CD14-positive monocyte (primary cell): Measurements from ENCODE around the gene KCNT2. TPM values are rescaled to one million over a fixed set of nuclear protein-coding genes. Genes with fewer than 3 reads are reported as not detected.

ENCODE experiments used
- DNase-seq, 3 donors: peaks; one replicate each; pipeline ENCODE4 v3.0.0-alpha.2; 2011 to 2022
- H2AFZ ChIP-seq: 2 replicates; pipeline ENCODE4 v1.6.0; 2012; ENCODE audit warnings: mild to moderate bottlenecking, low read depth, low read length, inconsistent platforms; ENCODE audit not compliant: insufficient read depth, poor library complexity, severe bottlenecking
- H3K27ac ChIP-seq, 2 donors: 1 replicate in 1 of 2; 2 replicates in 1 of 2; pipeline ENCODE4 v1.5.1; 2012 to 2013; ENCODE audit warnings: low read length in 2 of 2, control low read depth in 1 of 2, inconsistent platforms in 1 of 2, low read depth in 1 of 2, mild to moderate bottlenecking in 1 of 2
- H3K27me3 ChIP-seq, 2 donors: one replicate each; pipeline versions ENCODE4 v1.6.0 to v1.6.1; 2011 to 2013; ENCODE audit warnings: low read length in 2 of 2; ENCODE audit not compliant: control insufficient read depth in 2 of 2, insufficient read depth in 2 of 2
- H3K36me3 ChIP-seq, 2 donors: replicated peaks in 1 of 2; 1 replicate in 1 of 2; 2 replicates in 1 of 2; pipeline versions ENCODE4 v1.5.1 to v1.6.1; 2012 to 2013; ENCODE audit warnings: low read length in 2 of 2, control low read depth in 1 of 2, inconsistent platforms in 1 of 2, mild to moderate bottlenecking in 1 of 2; ENCODE audit not compliant: insufficient read depth in 2 of 2, control insufficient read depth in 1 of 2
- H3K4me1 ChIP-seq, 2 donors: 1 replicate in 1 of 2; 2 replicates in 1 of 2; pipeline versions ENCODE4 v1.5.1 to v1.6.1; 2012 to 2013; ENCODE audit warnings: low read length in 2 of 2, control low read depth in 1 of 2, inconsistent platforms in 1 of 2, mild to moderate bottlenecking in 1 of 2, moderate library complexity in 1 of 2; ENCODE audit not compliant: insufficient read depth in 2 of 2, control insufficient read depth in 1 of 2
- H3K4me2 ChIP-seq: replicated peaks from 2 replicates; pipeline ENCODE3; 2012; ENCODE audit warnings: low read length, moderate library complexity, mild to moderate bottlenecking; ENCODE audit not compliant: poor library complexity, severe bottlenecking; ENCODE audit errors: extremely low read depth
- H3K4me3 ChIP-seq, 3 experiments: fragments of 200-600 bp in 1 of 3; sonication (generic) in 1 of 3; replicated peaks in 1 of 3; 1 replicate in 2 of 3; 2 replicates in 1 of 3; pipeline ENCODE4 v1.5.1; 2011 to 2013; ENCODE audit warnings: low read length in 3 of 3, mild to moderate bottlenecking in 3 of 3, control low read depth in 2 of 3, low read depth in 2 of 3, inconsistent platforms in 1 of 3, moderate library complexity in 1 of 3
- H3K79me2 ChIP-seq: 2 replicates; pipeline ENCODE4 v1.6.0; 2012; ENCODE audit warnings: mild to moderate bottlenecking, control low read depth, inconsistent platforms, low read length, moderate library complexity; ENCODE audit not compliant: insufficient read depth
- H3K9ac ChIP-seq: 2 replicates; pipeline ENCODE4 v1.6.0; 2017; ENCODE audit warnings: low read length, mild to moderate bottlenecking; ENCODE audit not compliant: insufficient read depth, poor library complexity, severe bottlenecking
- H3K9me3 ChIP-seq, 2 donors: replicated peaks in 1 of 2; 1 replicate in 1 of 2; 2 replicates in 1 of 2; pipeline versions ENCODE4 v1.5.1 to v1.6.1; 2012 to 2013; ENCODE audit warnings: low read length in 2 of 2, control low read depth in 1 of 2; ENCODE audit not compliant: control insufficient read depth in 1 of 2, insufficient read depth in 1 of 2
- H4K20me1 ChIP-seq: 2 replicates; pipeline ENCODE4 v1.6.0; 2012; ENCODE audit warnings: mild to moderate bottlenecking, low read length, control low read depth, moderate library complexity; ENCODE audit not compliant: insufficient read depth
- H3K27ac Mint-ChIP-seq, 7 donors: one replicate each; pipeline ENCODE4 v1.8.0; 2020; ENCODE audit warnings: mild to moderate bottlenecking in 7 of 7, mixed read lengths in 7 of 7, moderate library complexity in 6 of 7, inconsistent platforms in 2 of 7
- H3K27me3 Mint-ChIP-seq, 3 donors: one replicate each; pipeline ENCODE4 v1.8.0; 2021 to 2022; ENCODE audit warnings: low read depth in 3 of 3, mild to moderate bottlenecking in 3 of 3, mixed read lengths in 3 of 3, moderate library complexity in 3 of 3, inconsistent platforms in 1 of 3
- H3K36me3 Mint-ChIP-seq, 2 donors: one replicate each; pipeline ENCODE4 v1.8.0; 2020; ENCODE audit warnings: mixed read lengths in 2 of 2, inconsistent platforms in 1 of 2, mild to moderate bottlenecking in 1 of 2
- H3K4me1 Mint-ChIP-seq: one replicate; pipeline ENCODE4 v1.8.0; 2020; ENCODE audit warnings: mild to moderate bottlenecking, mixed read lengths
- H3K4me3 Mint-ChIP-seq, 2 donors: one replicate each; pipeline ENCODE4 v1.8.0; 2020; ENCODE audit warnings: mild to moderate bottlenecking in 2 of 2, mixed read lengths in 2 of 2, moderate library complexity in 1 of 2
- H3K9me3 Mint-ChIP-seq, 7 donors: one replicate each; pipeline ENCODE4 v1.8.0; 2020 to 2022; ENCODE audit warnings: mixed read lengths in 7 of 7, mild to moderate bottlenecking in 6 of 7, moderate library complexity in 6 of 7, inconsistent platforms in 2 of 7
- WGBS: methylation state at CpG from one replicate; pipeline ENCODE4 v1.1.5; 2013; ENCODE audit warnings: missing lambda C conversion rate; ENCODE audit not compliant: insufficient coverage; 5-methylcytosine and 5-hydroxymethylcytosine counted together
- intact Hi-C, 2 donors: fragments of 100-400 bp; cut with micrococcal nuclease; formaldehyde crosslinking; loops; one replicate each; pipeline versions ENCODE4 v1.15.0 to v1.15.1; 2023
- polyA plus RNA-seq, 3 donors: library from polyadenylated mRNA; depleted of rRNA in 1 of 3; unstranded in 2 of 3; stranded (reverse) in 1 of 3; fragments of 300-500 nt in 2 of 3; fragments of >200 nt in 1 of 3; fragmentation: Illumina TruSeq in 2 of 3; gene quantifications; 1 replicate in 2 of 3; 2 replicates in 1 of 3; pipeline ENCODE4 v1.2.3, GENCODE V29; 2012 to 2021
- TF ChIP-seq, protein P1 (sequence below): fragments of 200-600 bp; IDR thresholded peaks from one replicate; pipeline ENCODE4 v1.8.0; 2022; ENCODE audit warnings: antibody characterized with exemption, mild to moderate bottlenecking

KCNT2 gene
- polyA plus RNA-seq, 3 donors, result not detected

GRCh38 chr1:196418772-196419171, 189.5 kb downstream of the KCNT2 start:
- TF ChIP-seq, protein P1, sequence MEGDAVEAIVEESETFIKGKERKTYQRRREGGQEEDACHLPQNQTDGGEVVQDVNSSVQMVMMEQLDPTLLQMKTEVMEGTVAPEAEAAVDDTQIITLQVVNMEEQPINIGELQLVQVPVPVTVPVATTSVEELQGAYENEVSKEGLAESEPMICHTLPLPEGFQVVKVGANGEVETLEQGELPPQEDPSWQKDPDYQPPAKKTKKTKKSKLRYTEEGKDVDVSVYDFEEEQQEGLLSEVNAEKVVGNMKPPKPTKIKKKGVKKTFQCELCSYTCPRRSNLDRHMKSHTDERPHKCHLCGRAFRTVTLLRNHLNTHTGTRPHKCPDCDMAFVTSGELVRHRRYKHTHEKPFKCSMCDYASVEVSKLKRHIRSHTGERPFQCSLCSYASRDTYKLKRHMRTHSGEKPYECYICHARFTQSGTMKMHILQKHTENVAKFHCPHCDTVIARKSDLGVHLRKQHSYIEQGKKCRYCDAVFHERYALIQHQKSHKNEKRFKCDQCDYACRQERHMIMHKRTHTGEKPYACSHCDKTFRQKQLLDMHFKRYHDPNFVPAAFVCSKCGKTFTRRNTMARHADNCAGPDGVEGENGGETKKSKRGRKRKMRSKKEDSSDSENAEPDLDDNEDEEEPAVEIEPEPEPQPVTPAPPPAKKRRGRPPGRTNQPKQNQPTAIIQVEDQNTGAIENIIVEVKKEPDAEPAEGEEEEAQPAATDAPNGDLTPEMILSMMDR, result no peak
- Histone ChIP-seq H3K27ac (no peak overlapping the region), H3K4me1 (no peaks in the 10 kb centered on the region), H3K9me3 (no peaks in the 10 kb centered on the region), H3K79me2 (no peaks in the 10 kb centered on the region), H4K20me1 (no peaks in the 10 kb centered on the region), H3K36me3 (no peaks in the 10 kb centered on the region), H3K4me3 (no peak overlapping the region), H2AFZ (no peak overlapping the region), H3K9ac (no peak overlapping the region), H3K4me2 (no peak overlapping the region), H3K27me3 (no peaks in the 10 kb centered on the region)
- H3K36me3 Mint-ChIP-seq, result no peaks in the 10 kb centered on the region
- H3K4me3 Mint-ChIP-seq, result no peak overlapping the region
- no peaks in the 10 kb centered on the region for H3K4me1 Mint-ChIP-seq
- H3K27ac Mint-ChIP-seq, result no peak overlapping the region
- H3K27me3 Mint-ChIP-seq, result no peaks in the 10 kb centered on the region
- intact Hi-C loops, result no loop called here
- WGBS, result 89% methylated on average over 1 of the region's 1 CpG
- no peak for DNase-seq
- H3K9me3 Mint-ChIP-seq, result peaks cover 0 to 4% (median 0%) of the 10 kb centered on the region in 7 donors

DNA sequence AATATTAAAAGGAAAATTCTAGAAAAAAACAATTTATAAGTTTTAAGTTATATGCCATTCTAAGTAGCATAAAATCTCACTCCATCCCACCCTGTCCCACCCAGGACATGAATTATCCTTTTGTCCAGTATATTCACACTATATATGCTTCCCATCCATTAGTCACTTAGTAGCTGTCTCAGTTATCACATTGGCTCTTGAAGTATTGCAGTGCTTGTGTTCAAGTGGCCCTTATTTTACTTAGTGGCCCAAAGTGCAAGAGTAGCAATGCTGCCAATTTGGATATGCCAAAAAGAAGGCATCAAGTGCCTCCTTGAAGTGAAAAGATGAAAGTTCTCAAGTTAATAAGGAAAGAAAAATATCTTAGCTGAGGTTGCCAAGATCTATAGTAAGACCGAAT, 192.3 kb downstream of the KCNT2 start:
- Histone ChIP-seq H3K4me2 (no peak overlapping the region), H3K4me3 (no peak overlapping the region), H3K27me3 (no peaks in the 10 kb centered on the region), H3K9ac (no peak overlapping the region), H3K79me2 (no peaks in the 10 kb centered on the region), H3K27ac (no peak overlapping the region), H2AFZ (no peak overlapping the region), H3K4me1 (no peaks in the 10 kb centered on the region), H4K20me1 (no peaks in the 10 kb centered on the region), H3K36me3 (no peaks in the 10 kb centered on the region), H3K9me3 (no peaks in the 10 kb centered on the region)
- Mint-ChIP-seq H3K9me3 (peaks cover 0 to 3% (median 0%) of the 10 kb centered on the region in 7 donors), H3K27ac (no peak overlapping the region), H3K4me3 (no peak overlapping the region), H3K27me3 (no peaks in the 10 kb centered on the region), H3K4me1 (no peaks in the 10 kb centered on the region), H3K36me3 (no peaks in the 10 kb centered on the region)
- TF ChIP-seq, protein P1, result no peak
- DNase-seq, result no peak
- no CpG with 5 or more reads among the region's 1 CpG for WGBS
- intact Hi-C loops, result no loop called here
